ENCODE results near the gene SYVN1. TPM values are rescaled to one million over a fixed set of nuclear protein-coding genes. Genes with fewer than 3 reads are reported as not detected.

The SYVN1 gene
- total RNA-seq, 1 donor from 2014 or later = 53.2 TPM

GRCh38 chr11:65100674-65101350, 33.5 kb downstream of the SYVN1 start:
- intact Hi-C loops (cut with micrococcal nuclease) = no loop called here

- intact Hi-C loops (cut with micrococcal nuclease) = loop anchor here (1.0 kb wide), 9 partner anchors 13 to 180 kb away; partner anchors contain the start of genes ATG2A, CDCA5, FAU and MRPL49
Observed at GRCh38 chr11:65096926-65097325, 37.4 kb downstream of the SYVN1 start.

- intact Hi-C loops (cut with micrococcal nuclease) = loop anchor here (1.0 kb wide), 9 partner anchors 12 to 179 kb away; partner anchors contain the start of genes ATG2A, CDCA5, FAU and MRPL49
Observed at GRCh38 chr11:65095974-65096806, 38.1 kb downstream of the SYVN1 start, which contains the start of gene VPS51. VPS51 (plus strand) TSS chr11:65096214; CDS start chr11:65096251, 37 bp downstream.

GRCh38 chr11:65095427-65095826, 38.9 kb downstream of the SYVN1 start:
- intact Hi-C loops (cut with micrococcal nuclease) = no loop called here

- intact Hi-C loops (cut with micrococcal nuclease) = no loop called here
Observed at GRCh38 chr11:65090628-65091027, 43.7 kb downstream of the SYVN1 start.

GRCh38 chr11:65089621-65090020, 44.7 kb downstream of the SYVN1 start:
- intact Hi-C loops (cut with micrococcal nuclease) = no loop called here

- intact Hi-C loops (cut with micrococcal nuclease) = no loop called here
Observed at GRCh38 chr11:65087827-65088226, 46.5 kb downstream of the SYVN1 start.

GRCh38 chr11:65087216-65087615, 47.1 kb downstream of the SYVN1 start:
- intact Hi-C loops (cut with micrococcal nuclease) = no loop called here

GRCh38 chr11:65086809-65087208, 47.5 kb downstream of the SYVN1 start:
- intact Hi-C loops (cut with micrococcal nuclease) = no loop called here

- intact Hi-C loops (cut with micrococcal nuclease) = no loop called here
Observed at GRCh38 chr11:65085446-65085845, 48.9 kb downstream of the SYVN1 start.

GRCh38 chr11:65084598-65085375, 49.5 kb downstream of the SYVN1 start:
- intact Hi-C loops (cut with micrococcal nuclease) = loop anchor here (1.0 kb wide), 13 partner anchors 12 to 531 kb away; partner anchors contain the start of genes ATG2A, FAU, MRPL49 and PCNX3

- intact Hi-C loops (cut with micrococcal nuclease) = loop anchor here (1.0 kb wide), 14 partner anchors 12 to 531 kb away; partner anchors contain the start of genes ATG2A, EHD1, FAU and MRPL49
Observed at GRCh38 chr11:65083834-65084597, 50.3 kb downstream of the SYVN1 start, which contains the start of the genes CDCA5 and ZFPL1. CDCA5 (minus strand) TSS chr11:65084040; CDS start chr11:65083978, 62 bp downstream. ZFPL1 (plus strand) TSS chr11:65084222; CDS start chr11:65084699, 477 bp downstream.

- intact Hi-C loops (cut with micrococcal nuclease) = loop anchor here (1.0 kb wide), 1 partner anchor 205 kb away; the partner anchor contains the start of gene EHD1
Observed at GRCh38 chr11:65083134-65083833, 51.0 kb downstream of the SYVN1 start.

- intact Hi-C loops (cut with micrococcal nuclease) = loop anchor here (1.0 kb wide), 3 partner anchors 52 to 232 kb away; partner anchors contain the start of gene SNX15
Observed at GRCh38 chr11:65078786-65079342, 55.5 kb downstream of the SYVN1 start.

GRCh38 chr11:65078151-65078550, 56.2 kb downstream of the SYVN1 start:
- intact Hi-C loops (cut with micrococcal nuclease) = loop anchor here (1.0 kb wide), 3 partner anchors 51 to 231 kb away; partner anchors contain the start of gene SNX15

GRCh38 chr11:65077451-65077850, 56.9 kb downstream of the SYVN1 start:
- intact Hi-C loops (cut with micrococcal nuclease) = no loop called here
